ENCODE data around the gene AGO3.
"Not testable (repeated sequence)": the region's sequence is repeated elsewhere in the genome, so short reads cannot be mapped to it uniquely, and the experiment has no call there.

AGO3 gene

GRCh38 chr1:35930593-35931445 lies at the start of gene AGO3:
AGO3 (plus strand) TSS chr1:35931105; CDS start chr1:35931427, 322 bp downstream.
- peak in 55 of 56 donors; percentile 14 to 86 (median 71) for DNase-seq

DNA sequence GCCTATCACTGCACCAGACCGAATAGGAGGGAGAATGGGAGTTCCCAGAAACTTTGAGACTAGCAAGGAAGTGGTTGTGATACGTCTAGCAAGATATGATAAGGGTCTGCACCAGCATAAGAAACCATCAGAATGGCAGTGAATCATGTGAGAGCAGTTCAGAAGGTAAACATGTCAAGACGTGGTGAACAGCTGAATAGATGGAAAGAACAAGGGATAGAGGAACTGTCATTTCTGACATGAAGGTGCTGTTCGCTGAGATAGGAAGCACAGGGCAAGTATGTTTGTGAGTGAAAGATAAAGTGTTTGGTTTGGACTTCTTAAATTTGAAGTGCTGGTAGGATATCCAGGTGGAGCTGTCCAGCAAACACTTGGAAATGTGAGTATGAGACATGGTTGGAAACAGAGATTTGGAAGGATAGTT lies 49.0 kb upstream of the AGO3 start:
- DNase-seq = no peak

DNA sequence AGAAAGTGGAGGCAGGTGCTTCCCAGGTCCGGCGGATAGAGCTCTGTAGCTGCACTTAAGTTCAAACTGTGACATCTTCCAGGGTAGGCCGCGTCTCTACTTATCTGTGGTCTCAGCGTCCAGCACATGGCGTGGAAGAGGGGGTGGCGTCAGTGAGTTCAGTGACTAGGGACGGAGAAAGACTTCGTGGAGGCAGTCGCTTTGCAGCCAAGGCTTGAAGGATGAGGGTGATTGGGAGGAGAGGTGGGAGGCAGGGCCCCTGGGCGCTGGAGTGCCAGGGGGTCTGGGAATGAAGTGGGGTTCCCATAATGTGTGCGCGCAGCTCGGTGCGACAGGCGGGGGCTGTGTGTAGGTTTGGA lies 48.3 kb upstream of the AGO3 start:
- peak in 1 of 56 donors; percentile 38 for DNase-seq

GRCh38 chr1:35882945-35883634 lies 47.8 kb upstream of the AGO3 start, which contains the start of gene AGO1:
AGO1 (plus strand) TSS chr1:35883209; CDS start chr1:35883422, 213 bp downstream.
- DNase-seq = peak; percentile 34 to 95 (median 86)

GRCh38 chr1:35883635-35884101 lies 47.2 kb upstream of the AGO3 start:
- peak in 39 of 56 donors; percentile 10 to 71 (median 32) for DNase-seq

GRCh38 chr1:35884934-35885333 lies 46.0 kb upstream of the AGO3 start:
- no peak for DNase-seq

GRCh38 chr1:35885961-35886558 lies 44.8 kb upstream of the AGO3 start:
- peak in 3 of 56 donors; percentile 4 to 18 (median 6) for DNase-seq

GRCh38 chr1:35886577-35887431 lies 44.1 kb upstream of the AGO3 start:
- no peak for DNase-seq

DNA sequence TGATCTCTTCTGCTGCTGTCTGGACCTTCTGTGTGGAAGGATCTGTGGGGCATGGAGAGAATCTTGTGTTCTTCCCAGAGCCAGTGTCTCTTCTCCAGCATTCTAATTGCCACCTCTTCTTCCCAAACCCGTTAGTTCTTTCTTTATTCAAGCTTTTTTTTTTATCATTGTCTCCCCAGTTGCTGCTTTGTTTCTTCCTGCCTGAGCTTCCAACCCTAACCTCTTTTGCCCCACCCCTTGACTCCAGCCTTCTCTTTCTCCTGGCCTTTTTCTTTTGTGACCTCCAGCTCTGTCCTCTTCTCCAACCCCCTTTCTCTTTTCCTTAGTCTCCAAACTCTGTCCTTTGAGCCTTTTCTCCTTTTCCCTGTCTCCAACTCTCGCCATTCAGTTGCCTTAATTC lies 43.4 kb upstream of the AGO3 start:
- DNase-seq = no peak

GRCh38 chr1:35888255-35888654 lies 42.6 kb upstream of the AGO3 start:
- no peak for DNase-seq

DNA sequence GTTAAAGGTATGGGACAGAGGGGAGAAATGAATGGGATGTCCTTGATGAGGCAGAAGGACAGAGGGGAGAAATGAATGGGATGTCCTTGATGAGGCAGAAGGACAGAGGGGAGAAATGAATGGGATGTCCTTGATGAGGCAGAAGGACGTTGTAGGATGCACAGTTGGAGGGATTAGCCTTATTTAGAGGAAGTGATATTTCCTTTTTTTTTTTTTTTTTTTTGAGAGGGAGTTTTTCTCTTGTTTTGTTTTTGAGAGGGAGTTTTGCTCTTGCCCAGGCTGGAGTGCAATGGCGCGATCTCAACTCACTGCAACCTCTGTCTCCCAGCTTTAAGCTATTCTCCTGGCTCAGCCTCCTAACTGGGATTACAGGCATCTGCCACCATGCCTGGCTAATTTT lies 41.9 kb upstream of the AGO3 start:
- not testable (repeated sequence) for DNase-seq

DNA sequence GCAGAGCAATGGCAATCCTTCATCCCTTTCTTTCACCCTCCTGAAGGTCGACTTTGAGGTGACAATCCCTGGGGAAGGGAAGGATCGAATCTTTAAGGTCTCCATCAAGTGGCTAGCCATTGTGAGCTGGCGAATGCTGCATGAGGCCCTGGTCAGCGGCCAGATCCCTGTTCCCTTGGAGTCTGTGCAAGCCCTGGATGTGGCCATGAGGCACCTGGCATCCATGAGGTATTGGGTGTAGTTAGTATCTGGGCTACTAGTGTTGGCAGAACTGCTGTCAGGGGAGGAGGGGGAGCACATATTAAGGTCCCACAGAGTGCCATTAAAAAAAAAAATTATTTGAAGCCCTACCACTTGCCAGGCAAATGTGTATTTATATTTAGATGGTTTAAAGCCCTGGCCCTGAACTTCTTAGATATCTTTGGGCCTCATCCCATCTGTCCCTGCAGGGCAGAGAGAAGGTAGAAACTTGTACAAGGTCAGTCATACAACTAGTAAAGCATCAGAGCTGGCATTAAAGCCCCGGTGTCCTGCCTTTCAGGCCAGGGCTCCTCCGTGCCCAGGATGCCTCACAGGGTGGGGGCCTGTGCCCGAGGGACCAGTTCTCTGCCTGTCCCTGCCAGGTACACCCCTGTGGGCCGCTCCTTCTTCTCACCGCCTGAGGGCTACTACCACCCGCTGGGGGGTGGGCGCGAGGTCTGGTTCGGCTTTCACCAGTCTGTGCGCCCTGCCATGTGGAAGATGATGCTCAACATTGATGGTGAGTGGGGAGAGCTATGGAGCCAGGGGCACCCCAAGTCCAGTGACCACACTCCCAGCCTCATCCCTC lies 37.6 kb upstream of the AGO3 start:
- no peak for DNase-seq

- peak in 7 of 56 donors; percentile 5 to 27 (median 13) for DNase-seq
These were observed 36.7 kb upstream of the AGO3 start for GRCh38 chr1:35894183-35894582.

DNA sequence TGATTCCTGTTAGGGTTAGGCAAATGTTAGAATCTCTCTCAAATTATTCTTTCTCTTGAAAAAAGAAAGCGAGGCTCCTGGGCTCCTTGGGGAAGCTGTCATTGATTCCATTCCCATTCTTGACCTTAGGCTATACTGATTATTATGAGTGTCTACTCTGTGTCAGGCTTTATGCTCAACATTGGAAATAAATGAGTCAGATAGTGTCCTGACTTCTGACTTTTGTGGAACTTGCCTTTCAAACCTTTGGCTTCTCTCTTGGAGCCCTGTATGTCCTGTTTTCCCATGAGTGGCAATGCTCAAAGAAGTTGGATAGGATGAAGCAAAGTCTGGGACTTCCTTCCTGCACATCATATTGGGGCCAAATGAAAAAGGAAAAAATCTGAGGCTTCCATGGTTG lies 36.2 kb upstream of the AGO3 start:
- no peak for DNase-seq

DNA sequence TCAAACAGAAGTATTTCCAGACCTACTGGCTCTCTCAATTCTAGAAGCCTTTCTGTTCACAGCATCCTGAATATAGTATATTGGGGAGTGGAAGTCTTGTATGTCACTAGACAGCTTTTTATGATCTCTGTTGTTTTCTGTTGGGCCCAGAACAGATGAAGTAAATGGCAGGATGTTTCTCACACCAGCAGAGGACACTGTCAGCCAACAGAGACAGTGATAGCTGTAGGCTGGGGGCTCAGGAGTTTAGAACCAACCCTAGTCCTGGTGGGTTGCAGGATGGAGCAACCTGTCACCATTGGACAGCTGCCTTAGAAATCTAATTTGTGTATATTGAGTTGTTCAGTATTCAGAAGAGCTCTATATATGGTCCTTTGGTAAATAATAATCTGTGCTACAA lies 31.0 kb upstream of the AGO3 start:
- no peak for DNase-seq

- DNase-seq = no peak
These were observed 29.7 kb upstream of the AGO3 start for GRCh38 chr1:35901235-35901634.

DNA sequence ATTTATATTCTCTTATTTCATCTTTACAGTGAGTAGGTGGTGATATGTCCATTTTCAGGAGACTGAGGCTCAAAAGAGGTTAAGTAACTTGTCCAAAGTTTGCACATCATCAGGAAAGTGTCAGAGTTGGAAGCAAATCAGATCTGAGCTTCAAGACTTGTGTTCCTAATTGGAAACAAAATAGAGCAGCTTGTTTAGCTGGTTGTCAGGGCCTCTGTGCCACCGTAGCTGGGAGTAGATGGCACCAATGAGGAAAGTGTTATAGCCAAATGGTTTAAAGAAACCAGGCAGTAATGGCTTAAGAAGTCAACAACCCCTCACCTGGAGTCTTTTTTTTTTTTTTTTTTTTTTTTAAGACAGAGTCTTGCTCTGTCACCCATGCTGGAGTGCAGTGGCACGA lies 28.2 kb upstream of the AGO3 start:
- no peak for DNase-seq

GRCh38 chr1:35914717-35915116 lies 16.2 kb upstream of the AGO3 start:
- no peak for DNase-seq

DNA sequence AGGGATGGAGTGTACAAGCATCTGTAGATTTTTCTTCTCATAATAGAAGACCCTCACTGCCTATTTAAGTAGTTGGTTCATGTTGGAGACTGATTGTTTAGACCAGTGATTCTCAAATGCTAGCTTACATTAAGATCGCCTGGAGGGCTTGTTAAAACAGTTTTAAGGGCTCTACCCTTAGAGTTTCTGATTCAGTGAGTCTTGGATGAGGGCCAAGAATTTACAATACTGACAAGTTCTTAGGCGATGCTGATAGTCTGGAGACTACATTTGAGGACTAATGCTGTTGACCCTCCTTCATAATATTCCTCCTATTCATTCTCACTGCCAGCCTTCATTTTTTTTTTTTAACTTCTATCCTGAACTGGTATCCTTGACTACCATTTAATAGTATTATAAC lies 15.2 kb upstream of the AGO3 start:
- DNase-seq = no peak

DNA sequence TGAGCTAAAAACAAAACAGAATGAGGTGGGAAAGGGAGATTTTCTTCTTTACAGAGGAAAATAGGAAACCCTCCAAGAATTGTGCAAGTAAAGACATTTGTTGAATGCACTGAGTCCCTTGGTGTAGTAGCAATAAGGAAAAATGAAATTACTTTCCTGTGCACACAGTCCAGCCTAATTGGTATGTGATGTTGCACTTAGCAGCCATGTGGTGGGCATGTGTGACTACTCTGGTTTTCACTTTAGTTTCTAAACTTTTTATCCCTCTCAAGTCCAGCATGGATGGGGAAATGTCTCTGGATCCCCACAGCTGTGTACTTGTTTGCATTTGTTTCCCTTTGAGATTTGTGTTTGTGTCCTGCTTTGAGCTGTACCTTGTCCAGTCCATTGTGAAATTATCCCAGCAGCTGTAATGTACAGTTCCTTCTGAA lies 7.1 kb upstream of the AGO3 start:
- DNase-seq = no peak

Data from amygdala (tissue), 56 donors.